ENCODE measurements around the gene CYRIA. TPM values are rescaled to one million over a fixed set of nuclear protein-coding genes. Genes with fewer than 3 reads are reported as not detected.

CYRIA gene
- total RNA-seq, 2 donors from 2014 or later = 1.7 to 2.8 TPM

DNA sequence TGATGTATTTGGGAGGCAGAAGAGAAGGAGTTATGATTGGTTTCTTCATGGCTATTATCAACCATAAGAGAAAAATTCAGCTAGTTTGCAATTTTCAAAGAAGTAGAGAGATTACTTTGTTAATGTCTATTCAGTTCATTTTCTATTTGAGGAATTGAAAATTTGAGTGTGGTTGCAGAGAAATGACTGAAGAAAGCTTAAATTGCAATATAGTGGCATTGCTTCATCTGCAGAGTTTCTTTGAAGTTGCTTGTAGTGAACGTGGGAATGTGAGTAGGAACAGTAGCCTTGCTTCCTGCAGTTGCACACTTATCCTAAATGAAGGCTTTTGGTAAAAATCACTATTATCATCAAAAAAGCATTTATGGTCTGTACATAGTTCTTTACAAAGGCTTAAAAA, 14.7 kb upstream of the CYRIA start:
- Histone ChIP-seq H3K27ac (no peak overlapping the region), H3K36me3 (no peaks in the 10 kb centered on the region), H3K27me3 (no peaks in the 10 kb centered on the region), H3K9me3 (peaks cover 0 to 12% of the 10 kb centered on the region in 2 donors), H3K4me1 (no peaks in the 10 kb centered on the region), H3K4me3 (no peak overlapping the region)
- DNase-seq (ENCODE audit: low spot score) = no peak
- TF ChIP-seq CTCF (IDR thresholded peaks at IDR 0.05) = no peak

DNA sequence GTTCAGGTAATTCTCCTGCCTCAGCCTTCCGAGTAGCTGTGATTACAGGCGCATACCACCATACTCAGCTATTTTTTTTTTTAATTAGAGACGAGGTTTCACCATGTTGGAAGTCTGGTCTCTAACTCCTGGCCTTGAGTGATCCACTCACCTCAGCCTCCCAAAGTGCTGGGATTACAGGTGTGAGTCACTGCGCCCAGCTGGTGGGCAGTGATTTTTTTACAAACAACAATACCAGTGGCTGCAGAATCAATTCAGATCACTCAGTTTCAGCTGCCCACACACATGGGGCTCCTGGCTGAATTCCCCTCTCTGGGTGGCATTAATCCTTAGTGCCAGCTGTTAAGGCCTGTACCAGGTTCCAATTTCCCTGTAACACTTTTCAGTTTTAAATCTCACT, 13.3 kb upstream of the CYRIA start:
- no peak for TF ChIP-seq CTCF (IDR thresholded peaks at IDR 0.05)
- H3K27me3 ChIP-seq = no peaks in the 10 kb centered on the region
- no peak overlapping the region for H3K4me3 ChIP-seq
- no peak for DNase-seq (ENCODE audit: low spot score)
- H3K36me3 ChIP-seq = no peaks in the 10 kb centered on the region
- H3K4me1 ChIP-seq = no peaks in the 10 kb centered on the region
- H3K27ac ChIP-seq = no peak overlapping the region
- peaks cover 0 to 12% of the 10 kb centered on the region in 2 donors for H3K9me3 ChIP-seq

- Histone ChIP-seq H3K27ac (no peak overlapping the region), H3K9me3 (peaks cover 0 to 12% of the 10 kb centered on the region in 2 donors), H3K4me3 (no peak overlapping the region), H3K36me3 (no peaks in the 10 kb centered on the region), H3K4me1 (no peaks in the 10 kb centered on the region), H3K27me3 (no peaks in the 10 kb centered on the region)
- TF ChIP-seq CTCF (IDR thresholded peaks at IDR 0.05) = no peak
- DNase-seq (ENCODE audit: low spot score) = no peak
Measured at GRCh38 chr2:16677875-16678274, 12.2 kb upstream of the CYRIA start.

DNA sequence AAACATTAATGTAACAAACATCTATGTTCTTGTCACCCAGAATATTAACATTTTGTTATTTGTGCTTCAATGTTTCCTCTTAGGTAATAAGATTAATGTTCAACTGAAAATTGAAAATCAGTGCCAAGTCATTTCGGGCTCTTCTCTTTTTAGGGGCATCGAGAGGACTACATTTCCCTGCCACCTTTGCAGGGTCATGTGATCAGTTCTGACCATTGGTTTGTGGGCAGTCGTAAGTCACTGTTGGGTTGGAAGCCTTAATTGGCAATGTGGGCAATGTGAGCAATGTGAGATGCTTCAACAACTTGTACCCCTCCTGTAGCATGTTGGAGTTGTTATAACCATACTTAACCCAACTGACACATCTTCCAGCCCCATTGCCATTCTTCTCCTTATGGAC, 10.1 kb upstream of the CYRIA start:
- no peaks in the 10 kb centered on the region for H3K4me1 ChIP-seq
- H3K27ac ChIP-seq = no peak overlapping the region
- peaks cover 0 to 12% of the 10 kb centered on the region in 2 donors for H3K9me3 ChIP-seq
- H3K4me3 ChIP-seq = no peak overlapping the region
- TF ChIP-seq CTCF (IDR thresholded peaks at IDR 0.05) = no peak
- no peak for DNase-seq (ENCODE audit: low spot score)
- H3K36me3 ChIP-seq = no peaks in the 10 kb centered on the region
- H3K27me3 ChIP-seq = no peaks in the 10 kb centered on the region

DNA sequence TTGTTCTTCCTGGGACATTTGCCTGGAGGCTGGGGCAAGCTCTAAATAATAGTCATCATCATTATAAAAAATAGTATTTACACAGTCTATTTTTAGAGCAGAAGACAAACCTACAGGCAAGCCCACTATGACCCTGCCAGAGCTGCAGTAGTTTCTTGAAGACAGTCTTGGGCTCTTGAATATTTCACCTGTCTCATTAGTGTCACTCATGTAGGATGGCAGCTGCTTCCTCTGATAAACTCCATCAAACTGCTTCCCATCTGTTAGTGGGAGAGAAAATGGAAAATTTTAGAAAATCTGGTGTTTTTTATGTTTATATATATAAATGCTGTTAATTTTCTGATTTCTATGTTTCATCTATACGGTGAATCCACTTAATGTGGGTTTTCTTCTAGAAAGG, 8.5 kb upstream of the CYRIA start:
- Histone ChIP-seq H3K4me1 (no peaks in the 10 kb centered on the region), H3K36me3 (no peaks in the 10 kb centered on the region), H3K9me3 (peaks cover 0 to 12% of the 10 kb centered on the region in 2 donors), H3K4me3 (no peak overlapping the region), H3K27me3 (no peaks in the 10 kb centered on the region), H3K27ac (no peak overlapping the region)
- TF ChIP-seq CTCF (IDR thresholded peaks at IDR 0.05) = no peak
- DNase-seq (ENCODE audit: low spot score) = no peak

DNA sequence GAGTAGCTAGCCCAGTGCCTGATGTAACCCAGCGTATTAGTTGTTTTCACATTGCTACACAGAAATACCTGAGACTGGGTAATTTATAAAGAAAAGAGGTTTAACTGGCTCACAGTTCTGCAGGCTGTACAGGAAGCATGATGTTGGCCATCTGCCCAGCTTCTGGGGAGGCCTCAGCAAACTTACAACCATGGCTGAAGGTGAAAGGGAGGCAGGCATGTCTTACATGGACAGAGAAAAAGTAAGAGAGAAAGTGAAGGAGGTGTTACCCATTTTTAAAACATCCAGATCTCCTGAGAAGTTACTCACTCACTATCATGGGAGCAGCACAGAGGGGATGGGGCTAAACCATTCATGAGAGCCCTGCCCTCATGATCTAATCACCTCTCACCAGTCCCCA, 6.1 kb upstream of the CYRIA start:
- Histone ChIP-seq H3K36me3 (no peaks in the 10 kb centered on the region), H3K27ac (no peak overlapping the region), H3K9me3 (no peaks in the 10 kb centered on the region), H3K4me1 (no peaks in the 10 kb centered on the region), H3K4me3 (no peak overlapping the region), H3K27me3 (no peaks in the 10 kb centered on the region)
- TF ChIP-seq CTCF (IDR thresholded peaks at IDR 0.05) = no peak
- no peak for DNase-seq (ENCODE audit: low spot score)
